ENCODE data around the gene GABRR2.
"Not testable (repeated sequence)": the region's sequence is repeated elsewhere in the genome, so short reads cannot be mapped to it uniquely, and the experiment has no call there.

GABRR2 gene

DNA sequence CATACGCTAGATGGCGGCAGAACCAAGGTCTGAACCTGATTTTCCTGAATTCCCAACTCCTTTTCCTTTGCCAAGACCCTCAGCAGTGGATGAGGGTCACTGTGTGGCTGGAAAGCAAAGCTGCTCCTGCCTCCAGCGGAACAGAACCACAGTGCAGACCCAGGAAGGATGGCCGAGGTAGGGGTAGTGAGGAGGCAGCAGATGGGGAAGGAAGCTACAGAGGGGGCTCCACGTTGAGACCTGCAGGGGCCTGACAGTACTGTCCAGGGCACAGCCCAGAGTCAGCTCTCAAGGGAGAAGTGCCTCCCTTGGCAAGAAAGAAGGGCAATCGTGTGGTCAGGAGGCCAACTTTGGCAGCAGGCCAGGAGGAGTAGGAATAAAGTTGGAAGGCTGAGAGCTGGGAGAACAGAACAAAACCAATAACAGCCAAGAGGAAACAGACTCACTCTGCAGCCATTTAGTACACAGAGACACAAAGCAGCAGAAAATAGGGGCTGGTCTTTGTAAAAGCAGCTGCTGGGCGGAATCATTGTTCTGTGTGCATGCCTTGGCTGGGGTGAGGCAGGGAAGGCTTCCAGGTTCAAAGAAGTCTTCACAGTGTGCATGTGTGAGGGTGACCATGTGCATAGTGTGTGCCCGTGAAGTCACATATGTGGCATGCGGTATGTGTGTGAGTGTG is 3.1 kb downstream of the GABRR2 start:
- peak overlapping the region; percentile 62 for H3K27ac ChIP-seq
- H3K9me3 ChIP-seq (ENCODE audit: severe bottlenecking), result no peaks in the 10 kb centered on the region
- H3K4me3 ChIP-seq (ENCODE audit: low read depth, low read length), result no peak overlapping the region
- no peaks in the 10 kb centered on the region for H3K36me3 ChIP-seq
- TF ChIP-seq CTCF (IDR thresholded peaks at IDR 0.05; ENCODE audit: low read depth, low read length), result peak; percentile 82
- no peaks in the 10 kb centered on the region for H3K27me3 ChIP-seq (ENCODE audit: insufficient read depth, low read depth, severe bottlenecking)
- peak; percentile 73 for DNase-seq

DNA sequence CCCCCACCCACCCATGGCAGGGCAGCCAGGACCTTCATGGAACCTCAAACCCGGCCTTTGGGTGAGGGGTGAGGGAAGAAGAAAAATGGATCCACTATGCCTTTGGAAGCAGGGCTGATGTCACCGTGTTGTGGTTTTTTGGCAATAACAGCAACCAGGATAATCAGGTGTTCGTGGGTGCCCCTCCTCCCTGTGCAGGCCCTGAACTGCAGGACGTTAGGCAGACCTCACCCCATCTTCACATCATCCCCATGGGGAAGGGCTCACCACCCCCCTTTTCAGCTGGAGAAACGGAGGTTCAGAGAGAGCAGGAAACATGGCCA is 3.6 kb downstream of the GABRR2 start:
- DNase-seq, result no peak
- TF ChIP-seq CTCF (IDR thresholded peaks at IDR 0.05; ENCODE audit: low read depth, low read length), result no peak
- H3K27me3 ChIP-seq (ENCODE audit: insufficient read depth, low read depth, severe bottlenecking), result no peaks in the 10 kb centered on the region
- 0 out of 2 replicates have a peak overlapping the region, but pooled peaks have one; percentile 11 for H3K4me3 ChIP-seq (ENCODE audit: low read depth, low read length)
- H3K9me3 ChIP-seq (ENCODE audit: severe bottlenecking), result no peaks in the 10 kb centered on the region
- peak overlapping the region; percentile 62 for H3K27ac ChIP-seq
- H3K36me3 ChIP-seq, result no peaks in the 10 kb centered on the region

DNA sequence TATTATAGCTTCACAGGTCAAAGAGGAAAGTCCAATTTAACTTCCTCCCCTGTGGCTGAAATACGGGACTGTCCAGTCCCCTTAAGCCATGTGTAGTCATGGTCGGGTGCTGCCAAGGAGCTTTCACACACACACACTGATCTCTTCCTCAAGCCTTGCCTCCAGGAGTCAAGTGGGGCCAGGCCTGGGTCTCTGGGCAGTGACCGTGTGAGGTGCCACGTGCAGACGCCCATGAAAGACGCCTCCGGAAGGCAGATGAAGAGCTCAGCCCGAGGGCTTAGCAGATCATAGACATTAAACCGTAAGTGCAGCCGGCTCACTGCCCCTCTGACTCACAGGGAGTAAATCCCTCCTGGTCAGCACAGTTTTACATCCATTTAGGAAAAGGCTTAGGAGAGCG is 4.2 kb downstream of the GABRR2 start:
- DNase-seq, result peak; percentile 98
- H3K9me3 ChIP-seq (ENCODE audit: severe bottlenecking), result no peaks in the 10 kb centered on the region
- no peaks in the 10 kb centered on the region for H3K36me3 ChIP-seq
- no peak overlapping the region for H3K27ac ChIP-seq
- no peak overlapping the region for H3K4me3 ChIP-seq (ENCODE audit: low read depth, low read length)
- no peaks in the 10 kb centered on the region for H3K27me3 ChIP-seq (ENCODE audit: insufficient read depth, low read depth, severe bottlenecking)
- no peak for TF ChIP-seq CTCF (IDR thresholded peaks at IDR 0.05; ENCODE audit: low read depth, low read length)

DNA sequence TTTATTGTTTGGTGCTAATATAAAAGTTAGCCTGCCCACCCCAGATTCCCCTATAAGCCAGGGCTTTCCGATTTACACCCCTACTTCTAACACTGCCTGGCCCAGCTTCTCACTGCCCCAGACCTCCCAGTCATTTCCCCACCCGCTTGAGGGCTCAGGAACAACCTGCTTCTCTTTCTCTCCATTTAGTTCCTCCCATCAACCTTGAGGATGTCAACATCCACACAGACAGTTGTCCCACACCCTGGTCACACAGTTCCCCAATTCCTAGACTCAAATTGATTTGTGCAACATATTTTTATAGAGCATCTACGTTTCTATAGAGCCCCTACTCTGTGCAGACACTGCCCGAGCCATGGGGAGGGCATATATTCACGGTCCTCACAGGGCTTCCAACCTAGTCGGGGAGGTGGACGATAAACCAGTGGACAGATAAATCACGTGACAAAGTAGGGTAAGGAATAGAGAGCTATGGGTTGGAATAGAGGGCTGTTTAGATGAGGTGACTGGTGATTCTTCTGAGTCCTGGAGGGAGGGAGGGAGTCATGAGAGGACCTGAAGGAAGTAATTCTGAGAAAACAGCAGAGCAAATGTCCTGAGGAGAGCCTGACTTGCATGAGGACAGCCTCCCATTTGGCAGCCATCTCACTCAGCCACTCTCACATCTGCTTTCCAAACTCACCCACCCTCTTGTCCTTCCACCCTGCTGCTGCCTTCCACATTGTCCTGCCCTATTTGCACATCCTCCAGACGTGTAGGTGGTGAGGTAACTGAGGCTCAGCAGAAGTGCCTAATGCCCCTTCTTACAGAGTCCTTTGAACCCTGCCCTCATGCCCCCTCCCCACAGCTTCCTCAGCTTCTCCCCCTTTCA is 6.3 kb downstream of the GABRR2 start:
- Histone ChIP-seq H3K36me3 (no peaks in the 10 kb centered on the region), H3K4me3 (ENCODE audit: low read depth, low read length) (no peak overlapping the region), H3K9me3 (ENCODE audit: severe bottlenecking) (no peaks in the 10 kb centered on the region), H3K27me3 (ENCODE audit: insufficient read depth, low read depth, severe bottlenecking) (no peaks in the 10 kb centered on the region), H3K27ac (no peak overlapping the region)
- TF ChIP-seq CTCF (IDR thresholded peaks at IDR 0.05; ENCODE audit: low read depth, low read length), result no peak
- no peak for DNase-seq

DNA sequence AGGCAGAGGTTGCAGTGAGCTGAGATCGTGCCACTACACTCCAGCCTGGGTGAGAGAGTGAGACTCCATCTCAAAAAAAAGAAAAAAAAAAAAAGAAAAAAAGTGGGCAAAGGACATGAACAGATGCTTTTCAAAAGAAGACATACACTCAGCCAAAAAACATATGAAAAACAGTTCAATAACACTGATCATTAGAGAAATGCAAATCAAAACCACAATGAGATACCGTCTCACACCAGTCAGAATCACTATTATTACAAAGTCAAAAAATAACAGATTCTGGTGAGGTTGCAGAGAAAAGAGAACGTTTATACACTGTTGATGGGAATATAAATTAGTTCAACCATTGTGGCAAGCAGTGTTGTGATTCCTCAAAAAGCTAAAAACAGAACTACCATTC is 10.6 kb downstream of the GABRR2 start:
- not testable (repeated sequence) for H3K27me3 ChIP-seq (ENCODE audit: insufficient read depth, low read depth, severe bottlenecking); H3K4me3 ChIP-seq (ENCODE audit: low read depth, low read length); DNase-seq; H3K36me3 ChIP-seq; H3K9me3 ChIP-seq (ENCODE audit: severe bottlenecking); H3K27ac ChIP-seq

DNA sequence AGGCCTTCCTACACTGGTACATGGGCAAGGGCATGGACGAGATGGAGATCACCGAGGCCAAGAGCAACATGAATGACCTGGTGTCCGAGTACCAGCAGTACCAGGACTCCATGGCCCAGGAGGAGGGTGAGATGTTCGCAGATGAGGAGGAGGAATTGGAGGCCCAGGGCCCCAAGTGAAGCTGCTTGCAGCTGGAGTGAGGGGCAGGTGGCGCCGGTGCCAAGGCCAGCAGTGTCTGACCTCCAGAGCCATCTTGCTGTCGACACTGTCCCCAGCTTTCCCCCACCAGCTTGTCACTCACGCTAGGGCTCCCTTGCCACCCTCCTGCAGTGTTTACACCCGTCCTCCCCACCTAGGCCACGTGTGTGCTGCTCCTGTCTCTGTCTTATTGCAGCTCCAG is 12.2 kb downstream of the GABRR2 start:
- peak; percentile 19; the same call in 1 of the 2 replicates for TF ChIP-seq CTCF (IDR thresholded peaks at IDR 0.05; ENCODE audit: low read depth, low read length)
- Histone ChIP-seq H3K4me3 (ENCODE audit: low read depth, low read length) (no peak overlapping the region), H3K27ac (no peak overlapping the region), H3K36me3 (no peaks in the 10 kb centered on the region), H3K27me3 (ENCODE audit: insufficient read depth, low read depth, severe bottlenecking) (no peaks in the 10 kb centered on the region), H3K9me3 (ENCODE audit: severe bottlenecking) (no peaks in the 10 kb centered on the region)
- DNase-seq, result no peak
